ENCODE data around the gene TP53I13. TPM values are rescaled to one million over a fixed set of nuclear protein-coding genes. Genes with fewer than 3 reads are reported as not detected.

The TP53I13 gene
- total and polyA plus RNA-seq, 10 of the 15 experiments (the other 5 are each of a cell fraction or from before 2014, with no cell fraction given), result 0.31 to 45.1 (median 19.5) TPM; not detected in 1

GRCh38 chr17:29584452-29585079, 16.1 kb downstream of the TP53I13 start:
- Histone ChIP-seq H3K9ac (ENCODE audit: control insufficient read depth, insufficient read depth, low read length) (peak overlapping the region; percentile 34; the same call in 1 of the 2 replicates), H3K27ac (ENCODE audit: control insufficient read depth, insufficient read depth) (peak overlapping the region; percentile 10; the same call in 1 of the 2 replicates), H3K27me3 (replicated peaks in 1 of 2; ENCODE audit: control insufficient read depth in 2 of 2, insufficient read depth in 2 of 2, low read length in 1 of 2) (no peaks in the 10 kb centered on the region), H3K4me2 (ENCODE audit: control insufficient read depth, insufficient read depth) (no peak overlapping the region), H2AFZ (ENCODE audit: control insufficient read depth, low read depth, low read length) (no peak overlapping the region), H3K4me3 (no peak overlapping the region), H4K20me1 (ENCODE audit: control insufficient read depth, insufficient read depth) (no peaks in the 10 kb centered on the region), H3K4me1 (ENCODE audit: control insufficient read depth, insufficient read depth, low read length) (peaks cover 24% of the 10 kb centered on the region), H3K9me3 (replicated peaks; ENCODE audit: control insufficient read depth, insufficient read depth, low read length) (no peaks in the 10 kb centered on the region), H3K79me2 (ENCODE audit: control insufficient read depth, insufficient read depth, low read length) (peaks cover 31% of the 10 kb centered on the region), H3K36me3 (ENCODE audit: control insufficient read depth in 2 of 2, insufficient read depth in 2 of 2, low read length in 1 of 2) (peaks cover 4 to 8% of the 10 kb centered on the region in 2 experiments; a peak in 3 of 4 replicates)
- TF ChIP-seq ZNF384 (IDR thresholded peaks at IDR 0.05; ENCODE audit: borderline replicate concordance, low read depth, low read length) (peak; percentile 55; the same call in 1 of the 2 replicates), GABPA (IDR thresholded peaks at IDR 0.05; ENCODE audit: low read depth) (no peak), CTCF (IDR thresholded peaks at IDR 0.05 in 2 of 3, conservative IDR thresholded peaks at IDR 0.05 in 1 of 3; ENCODE audit: control insufficient read depth in 2 of 3, extremely low read depth in 1 of 3, insufficient read depth in 1 of 3, low read depth in 3 of 3, low read length in 3 of 3) (no peak)
- in situ Hi-C loops (cut with MboI) (no loop called here), intact Hi-C loops (cut with micrococcal nuclease; ENCODE audit: unreplicated experiment) (loop anchor here (5.0 kb wide), 1 partner anchor 438 kb away; no protein-coding TSS in a partner anchor)
- ChIA-PET POLR2A (no interaction called here), CTCF (interaction anchor here (1.3 to 6.7 kb wide), 3 partner anchors 7 to 32 kb away, joined by 3 to 82 read pairs (median 72); partner anchors contain the start of gene ANKRD13B), RAD21 (ENCODE audit: unreplicated experiment) (no interaction called here), SMC1A (ENCODE audit: uncharacterized antibody, unreplicated experiment) (interaction anchor here (0.7 to 1.4 kb wide), 2 partner anchors 29 to 37 kb away, joined by 3 read pairs; no protein-coding TSS in a partner anchor)
- DNase-seq (ENCODE audit: low read depth, low spot score) (no peak), ATAC-seq (no peak), FAIRE-seq (no peak)
- no TSS peak for BruUV-seq (replicated peaks)
- WGBS (ENCODE audit: insufficient coverage, insufficient replicate concordance, low lambda C conversion rate, missing lambda C conversion rate), result 59% methylated on average over 8 of the region's 12 CpGs
